Activated CD4-positive, alpha-beta memory T cell treated with anti-CD3 and anti-CD28 coated beads for 36 hours (primary cell): ENCODE measurements around the gene ARL13B. TPM values are rescaled to one million over a fixed set of nuclear protein-coding genes. Genes with fewer than 3 reads are reported as not detected.
"Not testable (repeated sequence)": the region's sequence is repeated elsewhere in the genome, so short reads cannot be mapped to it uniquely, and the experiment has no call there.

Experiments used
- CTCF ChIA-PET: fragments of 350-600 bp; sonication (Branson Sonifier 250); formaldehyde crosslinking; loops from one replicate; lab custom pipeline; 2021; ENCODE audit warnings: antibody characterized with exemption, inconsistent platforms; lab: Charles Lee
- POLR2A ChIA-PET: fragments of 350-600 bp; sonication (Branson Sonifier 250); formaldehyde crosslinking; loops from one replicate; lab custom pipeline; 2021; ENCODE audit warnings: antibody characterized with exemption; lab: Charles Lee
- DNase-seq: peaks from one replicate; pipeline ENCODE4 v3.0.0-alpha.2; 2020
- H3K27ac Mint-ChIP-seq: one replicate; pipeline ENCODE4 v1.8.0; 2021; ENCODE audit warnings: mixed read lengths
- H3K27me3 Mint-ChIP-seq: one replicate; pipeline ENCODE4 v1.8.0; 2021; ENCODE audit warnings: mixed read lengths
- H3K36me3 Mint-ChIP-seq: one replicate; pipeline ENCODE4 v1.8.0; 2021; ENCODE audit warnings: mixed read lengths
- H3K4me1 Mint-ChIP-seq: one replicate; pipeline ENCODE4 v1.8.0; 2021; ENCODE audit warnings: low read depth, mixed read lengths
- H3K4me3 Mint-ChIP-seq: one replicate; pipeline ENCODE4 v1.8.0; 2021; ENCODE audit warnings: mild to moderate bottlenecking, mixed read lengths
- H3K9me3 Mint-ChIP-seq: one replicate; pipeline ENCODE4 v1.8.0; 2021; ENCODE audit warnings: mixed read lengths
- intact Hi-C: fragments of 100-400 bp; cut with micrococcal nuclease; formaldehyde crosslinking; loops from one replicate; pipeline ENCODE4 v1.15.1; 2023
- total RNA-seq, 2 experiments: library from RNA; stranded (reverse); gene quantifications; one replicate each; pipeline ENCODE4 v1.2.3, GENCODE V29; 2021

Gene ARL13B
- total RNA-seq, 2 experiments from 2014 or later = 12.0 to 12.9 TPM

DNA sequence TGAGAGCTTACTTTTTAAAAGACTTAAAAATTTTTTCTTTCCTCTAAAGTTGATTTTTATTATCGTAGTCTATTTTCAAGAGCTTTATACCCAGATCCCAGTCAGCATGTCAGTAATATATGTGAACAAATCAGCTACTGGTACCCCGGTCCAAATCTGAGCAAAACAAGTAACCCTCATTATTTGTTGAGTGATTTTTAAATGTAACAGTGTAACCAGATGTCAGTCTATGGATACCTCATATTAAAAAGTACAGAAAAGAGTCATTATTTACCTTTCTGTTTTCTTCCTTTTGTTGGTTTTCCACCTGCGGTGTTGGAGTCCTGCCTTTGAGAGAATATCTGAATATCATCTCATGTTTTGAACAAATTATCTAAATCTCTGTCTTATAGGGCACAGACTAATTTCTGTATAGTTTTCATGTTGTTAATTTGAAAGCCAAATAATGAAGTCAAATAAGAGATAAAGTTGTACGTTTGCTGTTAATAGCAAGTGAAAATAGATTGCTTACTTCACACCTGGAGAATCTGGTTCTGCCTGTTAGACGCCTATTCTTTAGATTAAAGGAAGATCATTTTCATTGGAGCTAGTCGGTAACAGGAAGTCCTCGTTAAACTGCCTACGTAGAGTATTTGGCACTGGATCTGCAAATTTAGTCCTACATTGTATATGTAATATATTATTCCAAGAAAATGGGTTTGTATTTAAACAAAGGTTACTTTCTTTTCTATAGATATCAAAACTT, 48.3 kb downstream of the ARL13B start, which contains the start of gene STX19:
Gene STX19 (minus strand): TSS at position 505 of the 745 bp plus-strand sequence. CDS start 13,328 bp downstream, outside the sequence.
- Mint-ChIP-seq H3K9me3 (no peaks in the 10 kb centered on the region), H3K4me1 (no peaks in the 10 kb centered on the region), H3K27ac (no peak within 1 kb of the TSS), H3K4me3 (no peak within 1 kb of the TSS), H3K27me3 (no peaks in the 10 kb centered on the region), H3K36me3 (peaks cover 6% of the 10 kb centered on the region)
- ChIA-PET CTCF (interaction anchor here (0.8 to 1.1 kb wide), 2 partner anchors 9 to 41 kb away, joined by 3 to 4 read pairs; no protein-coding TSS in a partner anchor), POLR2A (no interaction called here)
- intact Hi-C loops = no loop called here
- no peak for DNase-seq

DNA sequence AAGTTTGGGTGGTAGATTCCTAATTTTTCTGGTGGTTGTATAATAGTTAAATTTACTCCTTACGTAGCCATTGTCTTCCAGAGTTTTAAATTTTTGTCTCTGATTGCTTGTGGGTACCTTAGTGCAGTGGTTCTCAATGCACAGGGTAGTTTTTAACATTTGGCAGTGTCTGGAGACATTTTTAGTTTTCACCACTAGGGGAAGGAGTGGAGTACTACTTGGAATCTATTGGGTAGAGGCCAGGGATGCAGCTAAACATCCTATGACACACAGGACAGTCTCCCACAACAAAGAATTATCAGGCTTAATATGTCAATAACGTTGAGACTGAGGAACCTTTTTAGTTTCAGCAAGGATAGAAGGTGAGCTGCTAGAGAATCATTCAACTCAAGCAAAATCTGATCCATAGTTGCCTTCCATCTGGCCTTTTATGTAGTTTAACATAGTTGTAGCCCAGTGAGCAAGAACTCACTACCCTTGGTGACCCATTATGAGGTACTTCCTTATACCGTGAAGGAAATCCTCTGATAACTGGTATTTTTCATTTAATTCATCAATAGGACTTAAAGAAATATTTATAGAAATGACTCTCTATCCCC, 57.1 kb downstream of the ARL13B start:
- Mint-ChIP-seq H3K36me3 (peaks cover 5% of the 10 kb centered on the region), H3K4me3 (no peak overlapping the region), H3K27me3 (no peaks in the 10 kb centered on the region), H3K27ac (no peak overlapping the region), H3K9me3 (no peaks in the 10 kb centered on the region), H3K4me1 (no peaks in the 10 kb centered on the region)
- DNase-seq = no peak
- ChIA-PET POLR2A (no interaction called here), CTCF (interaction anchor here (0.7 to 1.9 kb wide), 12 partner anchors 10 to 64 kb away, joined by 3 to 6 read pairs (median 4); no protein-coding TSS in a partner anchor)
- intact Hi-C loops = no loop called here

DNA sequence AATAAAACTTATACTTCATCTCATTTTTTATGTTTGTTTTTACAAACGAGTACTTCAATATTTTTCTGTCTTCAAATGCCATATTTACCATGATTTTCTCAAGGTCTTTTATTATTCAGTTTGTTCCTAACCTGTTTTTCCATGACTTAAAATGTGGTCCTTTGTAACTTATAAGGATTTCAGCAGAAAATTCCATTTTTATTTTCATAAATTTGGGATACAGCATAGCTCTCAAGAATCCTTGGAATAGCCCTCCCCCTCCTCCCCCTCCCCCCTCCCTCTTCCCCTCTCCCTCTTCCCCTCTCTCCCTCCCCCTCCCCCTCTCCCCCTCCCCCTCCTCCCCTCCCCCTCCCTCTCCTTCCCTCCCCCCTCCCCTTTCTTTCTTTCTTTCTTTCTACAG, 63.3 kb downstream of the ARL13B start:
- Mint-ChIP-seq H3K36me3 (peaks cover 13% of the 10 kb centered on the region), H3K27ac (no peak overlapping the region), H3K4me3 (no peak overlapping the region), H3K9me3 (no peaks in the 10 kb centered on the region), H3K27me3 (no peaks in the 10 kb centered on the region), H3K4me1 (peaks cover 2% of the 10 kb centered on the region)
- DNase-seq = no peak
- POLR2A ChIA-PET = no interaction called here
- CTCF ChIA-PET = no interaction called here
- intact Hi-C loops = no loop called here

DNA sequence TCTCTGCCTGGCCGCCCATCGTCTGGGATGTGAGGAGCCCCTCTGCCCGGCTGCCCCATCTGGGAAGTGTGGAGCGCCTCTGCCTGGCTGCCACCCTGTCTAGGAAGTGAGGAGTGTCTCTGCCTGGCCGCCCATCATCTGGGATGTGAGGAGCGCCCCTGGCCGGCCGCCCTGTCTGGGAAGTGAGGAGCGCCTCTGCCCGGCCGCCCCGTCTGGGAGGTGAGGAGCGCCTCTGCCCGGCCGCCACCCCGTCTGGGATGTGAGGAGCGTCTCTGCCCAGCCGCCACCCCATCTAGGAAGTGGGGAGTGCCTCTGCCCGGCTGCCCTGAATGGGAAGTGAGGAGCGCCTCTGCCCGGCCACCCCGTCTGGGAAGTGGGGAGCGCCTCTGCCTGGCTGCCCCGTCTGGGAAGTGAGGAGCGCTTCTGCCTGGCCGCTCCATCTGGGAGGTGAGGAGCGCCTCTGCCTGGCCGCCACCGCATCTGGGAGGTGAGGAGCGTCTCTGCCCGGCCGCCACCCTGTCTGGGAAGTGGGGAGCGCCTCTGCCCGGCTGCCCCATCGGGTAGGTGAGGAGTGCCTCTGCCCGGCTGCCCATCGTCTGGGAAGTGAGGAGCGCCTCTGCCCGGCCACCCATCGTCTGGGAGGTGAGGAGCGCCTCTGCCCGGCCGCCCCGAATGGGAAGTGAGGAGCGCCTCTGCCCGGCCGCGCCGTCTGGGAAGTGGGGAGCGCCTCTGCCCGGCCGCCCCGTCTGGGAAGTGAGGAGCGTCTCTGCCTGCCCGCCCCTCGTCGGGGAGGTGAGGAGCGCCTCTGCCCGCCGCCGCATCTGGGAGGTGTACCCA, 64.4 kb downstream of the ARL13B start:
- CTCF ChIA-PET, DNase-seq, H3K4me3 Mint-ChIP-seq, H3K27me3 Mint-ChIP-seq, POLR2A ChIA-PET, H3K27ac Mint-ChIP-seq, H3K4me1 Mint-ChIP-seq, H3K9me3 Mint-ChIP-seq, intact Hi-C loops: not testable (repeated sequence)
- H3K36me3 Mint-ChIP-seq = peaks cover 13% of the 10 kb centered on the region

DNA sequence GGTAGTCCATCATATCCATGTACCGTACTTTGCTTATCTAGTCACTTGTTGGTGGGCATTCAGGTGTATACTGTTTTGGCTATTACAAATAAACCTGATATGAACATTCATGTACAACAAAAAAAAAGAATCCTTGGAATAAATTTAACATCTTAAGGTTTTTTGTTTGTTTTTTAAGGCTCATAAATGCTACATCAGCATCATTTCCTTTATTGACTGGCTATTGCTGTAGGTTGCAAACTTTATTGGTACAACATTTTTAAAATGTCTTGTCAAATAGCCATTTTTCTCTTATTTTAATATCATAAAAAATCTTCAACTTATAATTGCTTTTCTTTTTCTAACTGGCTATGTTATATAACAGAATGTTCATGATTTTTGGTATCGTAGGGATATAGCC, 66.6 kb downstream of the ARL13B start:
- intact Hi-C loops = no loop called here
- H3K4me1 Mint-ChIP-seq = peaks cover 2% of the 10 kb centered on the region
- CTCF ChIA-PET = no interaction called here
- peaks cover 15% of the 10 kb centered on the region for H3K36me3 Mint-ChIP-seq
- POLR2A ChIA-PET = no interaction called here
- DNase-seq = no peak
- H3K27ac Mint-ChIP-seq = no peak overlapping the region
- H3K4me3 Mint-ChIP-seq = no peak overlapping the region
- H3K9me3 Mint-ChIP-seq = no peaks in the 10 kb centered on the region
- H3K27me3 Mint-ChIP-seq = no peaks in the 10 kb centered on the region

DNA sequence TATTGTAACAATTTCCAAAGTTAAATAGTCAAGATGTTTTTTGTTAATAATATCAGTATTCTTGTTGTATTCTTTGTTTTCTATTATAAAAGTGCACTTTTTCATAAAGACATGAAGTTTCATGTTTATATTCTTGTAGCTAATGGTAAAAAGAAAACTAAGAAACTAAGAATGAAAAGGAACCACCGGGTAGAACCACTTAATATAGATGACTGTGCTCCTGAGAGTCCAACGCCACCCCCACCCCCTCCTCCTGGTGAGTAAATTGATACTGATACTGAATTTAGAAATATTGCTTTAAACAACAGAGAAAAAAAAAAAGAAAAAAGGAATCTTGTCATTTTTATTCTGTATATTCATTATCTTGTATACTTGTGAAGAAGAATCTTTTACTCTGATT, 69.3 kb downstream of the ARL13B start:
- Mint-ChIP-seq H3K4me3 (no peak overlapping the region), H3K9me3 (no peaks in the 10 kb centered on the region), H3K27me3 (no peaks in the 10 kb centered on the region), H3K36me3 (peaks cover 7% of the 10 kb centered on the region), H3K4me1 (no peaks in the 10 kb centered on the region), H3K27ac (no peak overlapping the region)
- intact Hi-C loops = no loop called here
- peak; percentile 30 for DNase-seq
- ChIA-PET POLR2A (no interaction called here), CTCF (interaction anchor here (1.0 to 2.0 kb wide), 2 partner anchors 12 to 13 kb away, joined by 5 read pairs; partner anchors contain the start of genes DHFR2 and NSUN3)

DNA sequence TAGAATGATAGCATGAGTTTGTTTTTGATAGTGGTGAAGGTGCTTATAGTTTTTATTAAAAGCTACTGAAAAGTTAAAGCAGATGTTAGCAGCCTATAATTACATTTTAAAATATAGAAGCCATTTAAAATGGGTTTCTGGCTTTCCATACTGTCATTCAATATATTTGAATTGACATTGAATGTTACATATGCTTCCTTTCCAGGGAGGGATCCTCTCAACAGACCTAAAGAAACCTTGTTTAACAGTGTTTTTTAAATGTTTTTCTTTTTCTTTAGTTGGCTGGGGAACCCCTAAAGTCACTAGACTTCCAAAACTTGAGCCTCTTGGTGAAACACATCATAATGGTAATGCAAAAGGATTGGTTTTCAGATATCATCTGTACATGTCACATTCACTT, 70.6 kb downstream of the ARL13B start:
- ChIA-PET CTCF (no interaction called here), POLR2A (no interaction called here)
- intact Hi-C loops = no loop called here
- H3K27me3 Mint-ChIP-seq = no peaks in the 10 kb centered on the region
- H3K9me3 Mint-ChIP-seq = no peaks in the 10 kb centered on the region
- no peaks in the 10 kb centered on the region for H3K4me1 Mint-ChIP-seq
- H3K36me3 Mint-ChIP-seq = peaks cover 2% of the 10 kb centered on the region
- no peak overlapping the region for H3K4me3 Mint-ChIP-seq
- DNase-seq = no peak
- no peak overlapping the region for H3K27ac Mint-ChIP-seq

DNA sequence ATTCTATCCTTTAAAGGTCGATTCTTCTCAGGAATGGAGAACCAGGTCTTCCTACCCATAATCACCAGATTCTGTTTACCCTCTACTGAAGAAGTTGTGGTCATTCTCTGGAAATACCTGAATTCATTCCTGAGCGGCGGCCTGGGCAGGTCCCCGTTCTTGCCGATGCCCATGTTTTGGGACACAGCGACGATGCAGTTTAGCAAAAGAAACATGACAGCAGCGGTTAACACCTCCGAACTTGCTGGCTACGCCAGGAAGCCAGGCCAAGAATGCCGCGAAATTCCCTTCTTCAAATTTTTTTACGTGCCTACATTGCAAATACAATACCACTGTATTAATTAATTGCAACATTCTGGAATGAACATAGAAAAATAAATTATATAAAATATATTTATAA, 81.3 kb downstream of the ARL13B start:
- peaks cover 27% of the 10 kb centered on the region for H3K36me3 Mint-ChIP-seq
- intact Hi-C loops = no loop called here
- no peak overlapping the region for H3K4me3 Mint-ChIP-seq
- H3K27me3 Mint-ChIP-seq = no peaks in the 10 kb centered on the region
- ChIA-PET POLR2A (no interaction called here), CTCF (no interaction called here)
- peaks cover 38% of the 10 kb centered on the region for H3K4me1 Mint-ChIP-seq
- DNase-seq = no peak
- H3K9me3 Mint-ChIP-seq = no peaks in the 10 kb centered on the region
- no peak overlapping the region for H3K27ac Mint-ChIP-seq

DNA sequence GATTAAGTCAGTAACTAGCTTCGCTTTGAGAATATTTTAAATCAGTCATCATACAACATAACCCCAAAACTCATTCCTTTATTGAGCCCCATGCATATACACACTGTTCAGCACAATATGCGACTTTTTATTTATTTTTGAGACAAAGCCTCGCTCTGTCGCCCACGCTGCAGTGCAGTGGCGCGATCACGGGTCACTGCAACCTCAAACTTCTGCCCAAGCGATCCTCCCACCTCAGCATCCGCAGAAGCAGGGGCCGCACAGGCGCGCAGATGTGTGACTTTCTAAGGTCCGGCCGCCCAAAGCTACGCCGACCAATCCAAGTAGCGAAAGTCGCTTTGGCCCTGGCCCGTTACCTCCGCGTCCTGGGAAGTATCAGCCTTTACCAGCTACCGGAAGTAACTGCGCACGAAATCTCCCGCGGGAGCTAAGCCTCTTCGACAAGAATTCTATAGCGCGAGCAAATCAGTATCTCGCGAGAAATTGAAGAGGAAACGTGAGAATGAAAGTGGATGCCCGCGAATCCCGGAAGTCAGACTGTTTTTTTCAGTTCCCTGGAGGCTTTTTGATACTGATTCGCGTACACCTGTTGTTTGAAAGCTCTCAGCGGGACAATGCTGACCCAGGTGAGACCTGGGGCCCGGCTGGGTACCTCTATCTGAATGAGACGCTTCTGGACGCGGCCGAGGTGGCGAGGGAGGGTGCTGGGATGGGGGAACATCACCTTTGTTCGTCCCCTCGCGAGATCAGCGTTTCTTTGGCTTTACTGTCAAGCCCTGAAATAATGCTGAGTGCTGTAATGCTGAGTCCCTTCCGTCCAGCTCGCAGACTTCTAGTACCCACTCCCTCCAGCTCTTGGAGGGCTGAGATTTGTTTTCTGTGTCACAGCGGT, 82.8 kb downstream of the ARL13B start, which contains the start of the genes DHFR2 and NSUN3:
Gene DHFR2 (minus strand): TSS at position 404 of the 892 bp plus-strand sequence. CDS start 1,405 bp downstream, outside the sequence.
Gene NSUN3 (plus strand): TSS at position 549 of the 892 bp plus-strand sequence. CDS start 66 bp downstream, at position 615.
- POLR2A ChIA-PET = interaction anchor here (0.5 to 1.7 kb wide), 7 partner anchors 17 to 83 kb away, joined by 3 to 5 read pairs (median 3); partner anchors contain the start of gene ARL13B

DNA sequence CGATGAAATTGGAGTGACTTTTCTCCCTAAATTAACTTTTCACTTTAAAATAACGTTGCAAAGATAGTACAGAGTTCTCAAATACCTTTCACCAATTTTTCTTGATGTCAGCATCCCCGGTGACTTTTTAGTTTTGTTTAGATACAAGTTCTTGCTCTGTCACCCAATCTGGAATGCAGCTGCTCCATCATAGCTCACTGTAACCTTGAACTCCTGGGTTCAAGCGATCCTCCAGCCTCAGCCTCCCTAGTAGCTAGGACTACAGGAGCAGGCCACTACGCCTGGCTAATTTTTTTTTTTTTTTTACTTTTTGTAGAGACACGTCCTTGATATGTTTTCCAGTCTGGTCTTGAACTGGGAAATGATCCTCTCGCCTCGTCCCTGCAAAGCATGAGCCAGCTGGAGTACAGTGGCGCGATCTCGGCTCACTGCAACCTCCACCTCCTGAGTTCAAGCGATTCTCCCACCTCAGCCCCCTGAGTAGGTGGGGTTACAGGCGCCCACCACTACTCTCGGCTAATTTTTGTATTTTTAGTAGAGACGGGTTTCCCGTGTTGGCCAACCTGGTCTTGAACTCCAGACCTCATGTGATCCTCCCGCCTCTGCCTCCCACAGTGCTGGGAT, 83.7 kb downstream of the ARL13B start:
- Mint-ChIP-seq H3K4me1 (peaks cover 51% of the 10 kb centered on the region), H3K36me3 (peaks cover 40% of the 10 kb centered on the region), H3K27me3 (no peaks in the 10 kb centered on the region), H3K9me3 (peaks cover 9% of the 10 kb centered on the region), H3K27ac (peak overlapping the region; percentile 99), H3K4me3 (peak overlapping the region; percentile 96)
- intact Hi-C loops = no loop called here
- ChIA-PET POLR2A (interaction anchor here (0.5 to 1.7 kb wide), 2 partner anchors 16 to 52 kb away, joined by 3 to 5 read pairs; no protein-coding TSS in a partner anchor), CTCF (interaction anchor here (0.7 to 3.1 kb wide), 6 partner anchors 14 to 1859 kb away, joined by 3 to 12 read pairs (median 4); partner anchors contain the start of gene PROS1)
- no peak for DNase-seq

More for the DNA sequence above, 82.8 kb downstream of the ARL13B start, which contains the start of the genes DHFR2 and NSUN3:
- intact Hi-C loops = loop anchor here (1.0 kb wide), 2 partner anchors 51 to 82 kb away; partner anchors contain the start of gene ARL13B
- Mint-ChIP-seq H3K9me3 (peaks cover 6% of the 10 kb centered on the region), H3K4me1 (peaks cover 52% of the 10 kb centered on the region), H3K36me3 (peaks cover 40% of the 10 kb centered on the region), H3K4me3 (peak within 1 kb of the TSS; percentile 96), H3K27me3 (no peaks in the 10 kb centered on the region), H3K27ac (peak within 1 kb of the TSS; percentile 99)
- CTCF ChIA-PET = interaction anchor here (0.7 to 3.1 kb wide), 5 partner anchors 14 to 1860 kb away, joined by 3 to 12 read pairs (median 4); partner anchors contain the start of gene ARL13B
- DNase-seq = peak; percentile 89
